K562 (cell line): Measurements from ENCODE around the gene EXOSC2. TPM values are rescaled to one million over a fixed set of nuclear protein-coding genes. Genes with fewer than 3 reads are reported as not detected.
A peak's percentile ranks its signal among the peaks of the same experiment; 100 is the strongest.

Experiments used
- BCLAF1 ChIP-seq, 2 experiments: fragments of 450-650 bp in 1 of 2; IDR thresholded peaks; 2 replicates each; pipeline ENCODE4 v1.6.1; 2011 to 2017; ENCODE audit warnings: low read depth in 2 of 2, antibody characterized with exemption in 1 of 2, borderline replicate concordance in 1 of 2, low read length in 1 of 2, mild to moderate bottlenecking in 1 of 2, mixed read lengths in 1 of 2; ENCODE audit not compliant: control insufficient read depth in 1 of 2
- CREB3 ChIP-seq: fragments of 450-650 bp; conservative IDR thresholded peaks from 2 replicates; pipeline ENCODE4 v1.6.1; 2016; ENCODE audit warnings: missing genetic modification characterization, low read depth, mild to moderate bottlenecking, missing compliant biosample characterization, moderate library complexity
- CTBP1 ChIP-seq: fragments of 450-650 bp; IDR thresholded peaks from 2 replicates; pipeline ENCODE4 v1.6.1; 2016; ENCODE audit warnings: borderline replicate concordance
- DIDO1 ChIP-seq: fragments of 450-650 bp; IDR thresholded peaks from 2 replicates; pipeline ENCODE4 v1.6.1; 2016; ENCODE audit warnings: low read depth, missing biosample characterization, missing genetic modification characterization
- EZH2 ChIP-seq: IDR thresholded peaks from 2 replicates; pipeline ENCODE4 v1.6.1; 2012; ENCODE audit warnings: low read depth, mild to moderate bottlenecking, inconsistent platforms, low read length, borderline replicate concordance
- FOSL1 ChIP-seq: fragments of 200-800 bp; sonication (Bioruptor generic); conservative IDR thresholded peaks from 2 replicates; pipeline ENCODE4 v1.6.1; 2016; ENCODE audit warnings: missing genetic modification characterization, missing compliant biosample characterization
- FOXJ2 ChIP-seq: fragments of 200-800 bp; sonication (Bioruptor generic); IDR thresholded peaks from 2 replicates; pipeline ENCODE4 v1.6.1; 2016; ENCODE audit warnings: missing genetic modification characterization, missing compliant biosample characterization
- GTF2F1 ChIP-seq: IDR thresholded peaks from 2 replicates; pipeline ENCODE4 v1.6.1; 2011; ENCODE audit warnings: low read depth, low read length, improper control_type of control experiment
- HMBOX1 ChIP-seq: sonication (generic); IDR thresholded peaks from 2 replicates; pipeline ENCODE4 v1.6.1; 2016
- KAT7 ChIP-seq: sonication (generic); formaldehyde crosslinking; IDR thresholded peaks from 2 replicates; pipeline ENCODE4 v1.8.0; 2022; ENCODE audit warnings: missing genetic modification reagents, mild to moderate bottlenecking, borderline replicate concordance
- MCM3 ChIP-seq: fragments of 450-650 bp; IDR thresholded peaks from 2 replicates; pipeline ENCODE4 v1.6.1; 2016
- MED1 ChIP-seq: sonication (generic); formaldehyde crosslinking; IDR thresholded peaks from 2 replicates; pipeline ENCODE4 v1.8.1; 2023; ENCODE audit warnings: missing genetic modification reagents, borderline replicate concordance
- RBM34 ChIP-seq: fragments of 200-400 bp; formaldehyde crosslinking; IDR thresholded peaks from 2 replicates; pipeline ENCODE4 v1.6.1; 2018; ENCODE audit warnings: low read length, borderline replicate concordance; ENCODE audit not compliant: insufficient read depth
- SMARCB1 ChIP-seq: IDR thresholded peaks from 2 replicates; pipeline ENCODE4 v1.6.1; 2011; ENCODE audit warnings: improper control_type of control experiment, low read depth; ENCODE audit not compliant: insufficient read length
- SP1 ChIP-seq: sonication (generic); formaldehyde crosslinking; IDR thresholded peaks from 2 replicates; pipeline ENCODE4 v1.8.1; 2022; ENCODE audit warnings: mild to moderate bottlenecking, missing genetic modification reagents
- SREBF1 ChIP-seq: fragments of 150-350 bp; IDR thresholded peaks from 2 replicates; pipeline ENCODE4 v1.6.1; 2014; ENCODE audit warnings: antibody characterized with exemption, low read depth, low read length, borderline replicate concordance
- SREBF2 ChIP-seq: sonication (generic); formaldehyde crosslinking; IDR thresholded peaks from 2 replicates; pipeline ENCODE4 v1.4.0; 2020; ENCODE audit warnings: mild to moderate bottlenecking, missing genetic modification reagents
- ZBED1 ChIP-seq: IDR thresholded peaks from 2 replicates; pipeline ENCODE4 v1.6.1; 2014
- ZBTB1 ChIP-seq: sonication (generic); formaldehyde crosslinking; IDR thresholded peaks from 2 replicates; pipeline ENCODE4 v1.8.1; 2023; ENCODE audit warnings: missing genetic modification reagents, low read depth, mild to moderate bottlenecking, borderline replicate concordance
- ZNF277 ChIP-seq: fragments of 250-450 bp; sonication (Bioruptor Pico); IDR thresholded peaks from 2 replicates; pipeline ENCODE4 v1.8.0; 2022; ENCODE audit warnings: inconsistent platforms, mild to moderate bottlenecking, moderate library complexity, borderline replicate concordance
- ZNF324 ChIP-seq: fragments of 250-450 bp; sonication (Bioruptor Pico); IDR thresholded peaks from 2 replicates; pipeline ENCODE4 v1.4.0; 2020; ENCODE audit warnings: mild to moderate bottlenecking
- ZNF830 ChIP-seq: fragments of 250-450 bp; sonication (Bioruptor Pico); IDR thresholded peaks from 2 replicates; pipeline ENCODE4 v1.5.0; 2021; ENCODE audit warnings: mild to moderate bottlenecking
- polyA plus RNA-seq, 8 experiments: library from polyadenylated mRNA; depleted of rRNA in 4 of 8; stranded (reverse) in 5 of 8; unstranded in 3 of 8; fragments of >200 nt; fragmentation: Nextera tagmentation in 2 of 8; fragmentation: Illumina TruSeq in 1 of 8; extraction: Ambion mirVana in 2 of 8; extraction: Trizol in 1 of 8; gene quantifications; 2 replicates each; pipeline versions ENCODE4 v1.2.1 to v1.2.3, GENCODE V29; 2011 to 2014; ENCODE audit warnings: inconsistent platforms in 1 of 8, missing spikeins in 1 of 8
- total RNA-seq, 7 experiments: library from RNA; depleted of rRNA in 6 of 7; stranded (reverse); fragments of >200 nt in 6 of 7; fragmentation: Illumina TruSeq in 2 of 7; extraction: Trizol in 2 of 7; gene quantifications; 2 replicates each; pipeline versions ENCODE4 v1.2.1 to v1.2.3, GENCODE V29; 2011 to 2021; ENCODE audit warnings: low replicate concordance in 1 of 7

EXOSC2 gene
- total and polyA plus RNA-seq, 9 of the 15 experiments (the other 6 are each of a cell fraction or from before 2014, with no cell fraction given): 46.0 to 101 (median 77.6) TPM

GRCh38 chr9:130712564-130713285 lies 19.1 kb downstream of the EXOSC2 start (continued):
- TF ChIP-seq BCLAF1 (IDR thresholded peaks at IDR 0.05; ENCODE audit: borderline replicate concordance in 1 of 2, control insufficient read depth in 1 of 2, low read depth in 2 of 2, low read length in 1 of 2) (no peak), HMBOX1 (no peak), ZBTB1 (no peak), SP1 (peak; percentile 92), SREBF2 (CRISPR knock-in tag) (no peak), FOXJ2 (tag) (no peak), SMARCB1 (no peak), CTBP1 (peak; percentile 36; the same call in 1 of the 2 replicates), ZNF324 (CRISPR knock-in tag) (no peak), ZNF277 (CRISPR knock-in tag) (no peak), DIDO1 (tag) (no peak), KAT7 (no peak), GTF2F1 (no peak), SREBF1 (no peak), FOSL1 (no peak), ZBED1 (no peak), MED1 (no peak), ZNF830 (CRISPR knock-in tag) (no peak), EZH2 (no peak), CREB3 (tag) (no peak), MCM3 (no peak), RBM34 (no peak)
